Left lung (tissue), 10 donors: ENCODE measurements around the gene PIK3CG. TPM values are rescaled to one million over a fixed set of nuclear protein-coding genes. Genes with fewer than 3 reads are reported as not detected.

Source experiments
- ATAC-seq: fragments of 200-7000 bp; cut with Tn5 transposase; one replicate; pipeline ENCODE4 v1.9.1; 2020; ENCODE audit warnings: moderate library complexity
- DNase-seq, 4 donors: peaks; one replicate each; pipeline ENCODE4 v3.0.0-alpha.2; 2013 to 2020
- H3K27ac ChIP-seq, 2 donors: fragments of 200-600 bp; sonication (generic) in 1 of 2; one replicate each; pipeline versions ENCODE4 v1.5.0 to v1.8.0; 2020 to 2021
- H3K27me3 ChIP-seq, 2 donors: fragments of 200-600 bp; sonication (generic) in 1 of 2; one replicate each; pipeline versions ENCODE4 v1.5.0 to v1.8.0; 2020 to 2021
- H3K36me3 ChIP-seq, 2 donors: fragments of 200-600 bp; sonication (generic) in 1 of 2; one replicate each; pipeline versions ENCODE4 v1.5.0 to v1.8.0; 2020 to 2021
- H3K4me1 ChIP-seq, 2 donors: fragments of 200-600 bp; one replicate each; pipeline ENCODE4 v1.8.0; 2021
- H3K4me3 ChIP-seq, 2 donors: fragments of 200-600 bp; sonication (generic) in 1 of 2; one replicate each; pipeline versions ENCODE4 v1.5.0 to v1.8.0; 2020 to 2021; ENCODE audit warnings: mild to moderate bottlenecking in 1 of 2
- H3K9me3 ChIP-seq, 2 donors: fragments of 200-600 bp; sonication (generic) in 1 of 2; one replicate each; pipeline versions ENCODE4 v1.5.0 to v1.8.0; 2020 to 2021
- intact Hi-C, 2 donors: fragments of 100-400 bp; cut with DNase I; formaldehyde crosslinking; loops; one replicate each; pipeline versions ENCODE4 v1.11.2 to v1.14.2; 2022
- polyA plus RNA-seq, 6 donors: library from polyadenylated mRNA; unstranded; fragments of 120-200 nt; gene quantifications; one replicate each; pipeline ENCODE4 v1.2.1, GENCODE V29; 2013; ENCODE audit not compliant: insufficient read length in 6 of 6
- total RNA-seq, 2 donors: library from RNA; stranded (reverse); fragmentation: NEBNext Ultra II Directional; extraction: Animal tissue kit (Norgen Biotek cat#: 25700); gene quantifications; one replicate each; pipeline ENCODE4 v1.2.1, GENCODE V29; 2021
- TF ChIP-seq, protein P1 (sequence below), 2 donors: fragments of 200-600 bp; sonication (generic) in 1 of 2; IDR thresholded peaks; one replicate each; pipeline versions ENCODE4 v1.5.0 to v1.8.0; 2021; ENCODE audit warnings: antibody characterized with exemption in 2 of 2
- donor health status: DM: no; HTN: yes; CAD: no.
- donor health status: DM: no; HTN: no; CAD: no.

The PIK3CG gene
- total and polyA plus RNA-seq, 8 donors, result 2.6 to 13.2 (median 3.6) TPM

DNA sequence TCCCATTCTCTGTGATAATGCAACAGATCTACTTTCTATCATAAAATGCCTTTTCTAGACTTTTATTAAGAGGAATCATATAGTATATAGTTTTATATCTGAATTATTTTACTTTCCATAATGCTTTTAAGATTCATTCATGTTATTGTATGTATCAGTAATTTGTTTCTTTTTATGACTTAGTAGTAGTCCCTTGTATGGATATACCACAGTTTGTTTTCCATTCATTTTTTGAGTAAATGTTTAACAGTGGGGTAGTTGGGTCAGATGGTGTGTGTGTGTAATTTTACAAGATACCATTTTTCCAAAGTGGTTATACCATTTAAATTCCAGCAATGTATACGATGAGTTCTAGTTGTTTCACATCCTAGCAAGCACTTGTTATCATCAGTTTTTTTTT lies 10.4 kb downstream of the PIK3CG start:
- DNase-seq (no peak), ATAC-seq (no peak)
- TF ChIP-seq, protein P1, sequence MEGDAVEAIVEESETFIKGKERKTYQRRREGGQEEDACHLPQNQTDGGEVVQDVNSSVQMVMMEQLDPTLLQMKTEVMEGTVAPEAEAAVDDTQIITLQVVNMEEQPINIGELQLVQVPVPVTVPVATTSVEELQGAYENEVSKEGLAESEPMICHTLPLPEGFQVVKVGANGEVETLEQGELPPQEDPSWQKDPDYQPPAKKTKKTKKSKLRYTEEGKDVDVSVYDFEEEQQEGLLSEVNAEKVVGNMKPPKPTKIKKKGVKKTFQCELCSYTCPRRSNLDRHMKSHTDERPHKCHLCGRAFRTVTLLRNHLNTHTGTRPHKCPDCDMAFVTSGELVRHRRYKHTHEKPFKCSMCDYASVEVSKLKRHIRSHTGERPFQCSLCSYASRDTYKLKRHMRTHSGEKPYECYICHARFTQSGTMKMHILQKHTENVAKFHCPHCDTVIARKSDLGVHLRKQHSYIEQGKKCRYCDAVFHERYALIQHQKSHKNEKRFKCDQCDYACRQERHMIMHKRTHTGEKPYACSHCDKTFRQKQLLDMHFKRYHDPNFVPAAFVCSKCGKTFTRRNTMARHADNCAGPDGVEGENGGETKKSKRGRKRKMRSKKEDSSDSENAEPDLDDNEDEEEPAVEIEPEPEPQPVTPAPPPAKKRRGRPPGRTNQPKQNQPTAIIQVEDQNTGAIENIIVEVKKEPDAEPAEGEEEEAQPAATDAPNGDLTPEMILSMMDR (IDR thresholded peaks at IDR 0.05), result no peak
- no peaks in the 10 kb centered on the region for H3K27me3 ChIP-seq
- peaks cover 0 to 18% of the 10 kb centered on the region in 2 donors for H3K36me3 ChIP-seq
- H3K4me1 ChIP-seq, result peaks cover 0 to 40% of the 10 kb centered on the region in 2 donors
- no peaks in the 10 kb centered on the region for H3K9me3 ChIP-seq
- H3K4me3 ChIP-seq, result no peak overlapping the region
- intact Hi-C loops, result no loop called here
- no peak overlapping the region for H3K27ac ChIP-seq

DNA sequence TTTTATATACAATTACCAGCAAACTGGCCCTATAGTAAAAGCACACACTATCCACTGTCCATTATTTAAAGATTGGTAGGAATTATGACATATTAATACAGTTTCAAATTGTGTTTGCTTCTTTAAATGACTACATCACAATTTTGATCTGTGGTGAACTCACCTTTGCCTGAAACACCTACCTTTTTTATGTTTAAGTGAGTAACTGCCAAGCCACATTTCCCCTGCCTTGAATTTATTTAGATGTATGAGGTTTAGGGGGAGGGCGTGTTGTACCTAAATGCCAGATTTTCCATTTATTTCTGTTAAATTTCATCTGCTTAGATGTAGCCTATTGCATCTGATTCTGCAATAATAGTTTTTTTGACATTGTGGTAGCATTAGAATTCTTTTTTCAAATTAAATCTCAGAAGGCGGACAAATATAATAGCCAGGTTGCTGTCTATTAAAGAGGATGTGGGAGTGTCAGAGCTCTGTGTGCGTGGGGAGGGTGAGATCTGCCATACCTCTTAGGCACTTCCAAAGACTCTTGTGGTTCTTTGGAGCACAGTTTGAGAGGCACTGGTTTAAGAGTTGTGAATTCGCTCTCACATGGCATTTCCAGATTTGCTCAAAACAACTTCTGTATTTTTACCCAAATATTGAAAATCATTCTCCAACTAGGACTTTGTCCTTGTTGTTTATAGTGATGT lies 13.8 kb downstream of the PIK3CG start:
- Histone ChIP-seq H3K36me3 (peaks cover 0 to 48% of the 10 kb centered on the region in 2 donors), H3K27ac (no peak overlapping the region), H3K9me3 (no peaks in the 10 kb centered on the region), H3K4me3 (no peak overlapping the region), H3K4me1 (peaks cover 0 to 6% of the 10 kb centered on the region in 2 donors), H3K27me3 (no peaks in the 10 kb centered on the region)
- intact Hi-C loops, result no loop called here
- DNase-seq (no peak), ATAC-seq (no peak)
- TF ChIP-seq, protein P1 (IDR thresholded peaks at IDR 0.05), result no peak

DNA sequence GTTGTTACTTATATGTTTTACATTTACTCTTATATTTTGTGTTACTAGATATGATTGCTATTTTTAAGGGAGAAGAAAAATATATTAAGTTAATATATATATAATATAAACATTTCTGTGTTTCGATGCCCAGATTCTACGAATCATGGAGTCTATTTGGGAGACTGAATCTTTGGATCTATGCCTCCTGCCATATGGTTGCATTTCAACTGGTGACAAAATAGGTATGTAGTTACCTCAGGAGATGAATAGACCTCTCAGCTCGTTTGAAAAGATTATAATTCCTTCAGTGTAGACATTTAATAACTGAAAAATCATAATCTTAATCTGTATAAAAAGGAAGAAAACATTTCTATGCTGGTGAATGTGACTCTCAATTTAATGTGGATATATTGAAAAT lies 16.9 kb downstream of the PIK3CG start:
- intact Hi-C loops, result no loop called here

DNA sequence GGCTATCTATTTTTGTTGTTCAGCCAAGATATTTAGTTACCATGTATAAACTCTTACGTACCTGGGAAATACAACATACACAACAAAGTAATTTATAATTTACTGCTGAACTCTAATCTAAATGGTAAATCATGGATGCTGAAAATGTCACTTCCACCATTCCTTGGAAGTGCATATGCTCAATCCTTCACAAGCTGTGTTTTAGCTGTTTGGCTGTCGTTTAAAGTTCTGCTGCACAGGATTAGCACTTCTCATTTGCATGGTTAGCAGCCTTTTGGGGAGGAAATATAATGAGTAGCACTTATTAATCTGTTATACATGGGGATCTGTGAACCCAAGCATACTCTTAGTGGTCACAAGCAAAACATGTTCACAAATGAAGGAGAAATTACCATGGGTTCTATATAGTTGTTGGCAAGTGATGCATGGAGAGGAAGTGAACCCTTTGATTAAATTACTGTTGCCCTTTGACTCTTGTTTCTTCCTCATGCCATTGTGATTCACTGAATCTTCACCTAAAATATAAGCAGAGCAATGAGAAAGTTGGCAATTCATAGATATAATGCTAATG lies 18.5 kb downstream of the PIK3CG start:
- TF ChIP-seq, protein P1 (IDR thresholded peaks at IDR 0.05), result no peak
- no peaks in the 10 kb centered on the region for H3K4me1 ChIP-seq
- H3K9me3 ChIP-seq, result no peaks in the 10 kb centered on the region
- no peak overlapping the region for H3K4me3 ChIP-seq
- intact Hi-C loops, result no loop called here
- DNase-seq (no peak), ATAC-seq (no peak)
- no peaks in the 10 kb centered on the region for H3K27me3 ChIP-seq
- H3K36me3 ChIP-seq, result peaks cover 0 to 68% of the 10 kb centered on the region in 2 donors
- no peak overlapping the region for H3K27ac ChIP-seq

More for the DNA sequence above, 16.9 kb downstream of the PIK3CG start:
- ATAC-seq, result no peak
- no peak overlapping the region for H3K4me3 ChIP-seq
- H3K4me1 ChIP-seq, result no peaks in the 10 kb centered on the region
- no peaks in the 10 kb centered on the region for H3K27me3 ChIP-seq
- TF ChIP-seq, protein P1 (IDR thresholded peaks at IDR 0.05), result no peak
- no peaks in the 10 kb centered on the region for H3K9me3 ChIP-seq
- peaks cover 0 to 57% of the 10 kb centered on the region in 2 donors for H3K36me3 ChIP-seq
- H3K27ac ChIP-seq, result no peak overlapping the region
- DNase-seq, result no peak

DNA sequence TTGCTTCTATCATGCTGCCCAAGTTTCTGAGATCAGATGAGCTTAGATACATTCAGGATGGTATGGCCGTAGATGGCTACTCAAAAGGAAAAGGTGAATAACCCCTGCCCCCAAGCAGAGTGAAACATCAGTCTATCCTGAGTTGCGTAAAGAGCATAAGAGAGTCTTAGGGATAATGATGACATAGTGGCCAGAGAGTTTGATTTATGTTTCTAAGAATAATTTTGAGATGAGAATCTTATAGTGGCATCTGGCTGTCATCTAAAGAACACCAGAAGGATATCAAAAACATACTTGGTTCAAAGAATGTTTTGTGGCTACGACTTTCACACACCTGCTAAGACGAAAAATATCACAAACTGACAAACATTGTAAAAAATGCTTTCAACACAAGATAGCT lies 20.6 kb downstream of the PIK3CG start:
- ATAC-seq (no peak), DNase-seq (no peak)
- intact Hi-C loops, result no loop called here
- Histone ChIP-seq H3K4me3 (no peak overlapping the region), H3K4me1 (no peaks in the 10 kb centered on the region), H3K27ac (no peak overlapping the region), H3K9me3 (no peaks in the 10 kb centered on the region), H3K36me3 (peaks cover 0 to 82% of the 10 kb centered on the region in 2 donors), H3K27me3 (no peaks in the 10 kb centered on the region)
- TF ChIP-seq, protein P1 (IDR thresholded peaks at IDR 0.05), result no peak
